RPMI7951 (cell line): Measurements from ENCODE around the gene AHNAK2. TPM values are rescaled to one million over a fixed set of nuclear protein-coding genes. Genes with fewer than 3 reads are reported as not detected.
"Not testable (repeated sequence)": the region's sequence is repeated elsewhere in the genome, so short reads cannot be mapped to it uniquely, and the experiment has no call there.

ENCODE experiments used
- DNase-seq: peaks from one replicate; pipeline ENCODE4 v3.0.0-alpha.2; 2012; ENCODE audit warnings: low read depth
- total RNA-seq: library from RNA; depleted of rRNA; stranded (reverse); fragments of >200 nt; shearing (Covaris generic); gene quantifications from 2 replicates; pipeline ENCODE4 v1.2.3, GENCODE V29; 2014; rRNA removed

Gene AHNAK2
- 3.6 and 3.7 TPM in 2 replicates for total RNA-seq

- DNase-seq, result peak; percentile 68
Measured at GRCh38 chr14:104977681-104978653, at the start of gene AHNAK2. TSS of gene AHNAK2 (minus strand) at chr14:104978374. CDS start at chr14:104978237, 137 bp downstream.

GRCh38 chr14:105027718-105028117 lies 49.5 kb upstream of the AHNAK2 start:
- not testable (repeated sequence) for DNase-seq

- peak; percentile 70 for DNase-seq
Measured at GRCh38 chr14:105026802-105027563, 48.8 kb upstream of the AHNAK2 start.

GRCh38 chr14:105026033-105026785 lies 48.0 kb upstream of the AHNAK2 start:
- DNase-seq, result peak; percentile 83

GRCh38 chr14:105025429-105025828 lies 47.3 kb upstream of the AHNAK2 start:
- DNase-seq, result no peak

- DNase-seq, result peak; percentile 76
Measured at GRCh38 chr14:105023791-105024480, 45.8 kb upstream of the AHNAK2 start.

- DNase-seq, result peak; percentile 26
Measured at GRCh38 chr14:105023144-105023543, 45.0 kb upstream of the AHNAK2 start.

- no peak for DNase-seq
Measured at GRCh38 chr14:105022276-105022670, 44.1 kb upstream of the AHNAK2 start.

- DNase-seq, result peak; percentile 38
Measured at GRCh38 chr14:105021656-105022275, 43.6 kb upstream of the AHNAK2 start.

GRCh38 chr14:105020815-105021655 lies 42.9 kb upstream of the AHNAK2 start, which contains the start of gene CDCA4:
TSS of gene CDCA4 (minus strand) at chr14:105021083. CDS start at chr14:105011929, 9,154 bp downstream.
- peak; percentile 91 for DNase-seq

- DNase-seq, result peak; percentile 26
Measured at GRCh38 chr14:105019861-105020814, 42.0 kb upstream of the AHNAK2 start.

GRCh38 chr14:105018414-105018813 lies 40.2 kb upstream of the AHNAK2 start:
- DNase-seq, result no peak

- DNase-seq, result no peak
Measured at GRCh38 chr14:105015905-105016304, 37.7 kb upstream of the AHNAK2 start.

- no peak for DNase-seq
Measured at GRCh38 chr14:105015242-105015641, 37.1 kb upstream of the AHNAK2 start.

- DNase-seq, result no peak
Measured at GRCh38 chr14:105014631-105015030, 36.5 kb upstream of the AHNAK2 start.

- DNase-seq, result no peak
Measured at GRCh38 chr14:105014032-105014431, 35.9 kb upstream of the AHNAK2 start.

GRCh38 chr14:105013150-105013785 lies 35.1 kb upstream of the AHNAK2 start:
- peak; percentile 29 for DNase-seq
